Fibroblast of upper back skin (primary cell): Measurements from ENCODE around the gene AGAP1.

Source experiments
- DNase-seq: peaks from one replicate; pipeline ENCODE4 v3.0.0-alpha.2; 2013

Gene AGAP1

GRCh38 chr2:235774153-235774870 lies 280.5 kb downstream of the AGAP1 start:
- DNase-seq, result no peak

- DNase-seq, result no peak
Measured at GRCh38 chr2:235776531-235776930, 282.7 kb downstream of the AGAP1 start.

GRCh38 chr2:235779444-235779896 lies 285.6 kb downstream of the AGAP1 start:
- DNase-seq, result peak; percentile 64

- DNase-seq, result no peak
Measured at GRCh38 chr2:235780401-235780800, 286.6 kb downstream of the AGAP1 start.

- DNase-seq, result no peak
Measured at GRCh38 chr2:235781775-235782174, 287.9 kb downstream of the AGAP1 start.

- no peak for DNase-seq
Measured at GRCh38 chr2:235784788-235785187, 290.9 kb downstream of the AGAP1 start.

GRCh38 chr2:235789552-235789951 lies 295.7 kb downstream of the AGAP1 start:
- DNase-seq, result no peak

- DNase-seq, result peak; percentile 18
Measured at GRCh38 chr2:235793163-235793752, 299.4 kb downstream of the AGAP1 start.

GRCh38 chr2:235799281-235799680 lies 305.4 kb downstream of the AGAP1 start:
- no peak for DNase-seq

- no peak for DNase-seq
Measured at GRCh38 chr2:235802542-235802941, 308.7 kb downstream of the AGAP1 start.

- DNase-seq, result peak; percentile 11
Measured at GRCh38 chr2:235803028-235803427, 309.2 kb downstream of the AGAP1 start.

- no peak for DNase-seq
Measured at GRCh38 chr2:235804676-235805075, 310.8 kb downstream of the AGAP1 start.

GRCh38 chr2:235806986-235807750 lies 313.3 kb downstream of the AGAP1 start:
- peak; percentile 18 for DNase-seq

GRCh38 chr2:235808366-235808765 lies 314.5 kb downstream of the AGAP1 start:
- DNase-seq, result no peak

GRCh38 chr2:235810252-235810651 lies 316.4 kb downstream of the AGAP1 start:
- no peak for DNase-seq

- no peak for DNase-seq
Measured at GRCh38 chr2:235810846-235811245, 317.0 kb downstream of the AGAP1 start.

GRCh38 chr2:235811446-235812184 lies 317.8 kb downstream of the AGAP1 start:
- DNase-seq, result no peak

GRCh38 chr2:235812185-235812665 lies 318.4 kb downstream of the AGAP1 start:
- no peak for DNase-seq

- no peak for DNase-seq
Measured at GRCh38 chr2:235813398-235813797, 319.6 kb downstream of the AGAP1 start.

GRCh38 chr2:235820571-235820970 lies 326.7 kb downstream of the AGAP1 start:
- no peak for DNase-seq

GRCh38 chr2:235824331-235824730 lies 330.5 kb downstream of the AGAP1 start:
- no peak for DNase-seq

- no peak for DNase-seq
Measured at GRCh38 chr2:235825946-235826345, 332.1 kb downstream of the AGAP1 start.

- no peak for DNase-seq
Measured at GRCh38 chr2:235826826-235827225, 333.0 kb downstream of the AGAP1 start.
